HG02623 (cell line): ENCODE measurements around the gene MED4.

ENCODE experiments used
- ATAC-seq: cut with Tn5 transposase; IDR thresholded peaks from one replicate; pipeline ENCODE4 v1.9.1; 2021; ENCODE audit warnings: moderate library complexity; ENCODE audit not compliant: unreplicated experiment

The MED4 gene

DNA sequence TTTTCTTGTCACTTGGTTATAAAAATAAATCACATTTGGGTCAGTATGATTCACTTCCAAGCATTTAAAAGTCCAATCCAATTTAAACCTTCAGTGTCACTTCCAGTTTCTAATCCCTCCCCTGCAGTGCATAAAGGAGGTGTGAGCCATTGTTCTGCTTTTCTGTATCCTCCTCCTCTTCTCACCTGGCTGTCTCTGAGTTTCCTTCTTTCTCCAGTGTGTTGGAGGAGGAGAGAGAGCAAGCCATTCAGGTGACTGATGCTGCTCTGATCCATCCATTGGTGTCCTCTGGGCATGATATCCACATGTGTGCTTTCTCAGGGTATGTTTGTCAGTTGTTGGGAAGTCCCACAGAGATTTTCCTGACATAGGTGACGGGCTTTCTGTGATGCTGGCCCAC, 56.1 kb downstream of the MED4 start:
- no peak for ATAC-seq

DNA sequence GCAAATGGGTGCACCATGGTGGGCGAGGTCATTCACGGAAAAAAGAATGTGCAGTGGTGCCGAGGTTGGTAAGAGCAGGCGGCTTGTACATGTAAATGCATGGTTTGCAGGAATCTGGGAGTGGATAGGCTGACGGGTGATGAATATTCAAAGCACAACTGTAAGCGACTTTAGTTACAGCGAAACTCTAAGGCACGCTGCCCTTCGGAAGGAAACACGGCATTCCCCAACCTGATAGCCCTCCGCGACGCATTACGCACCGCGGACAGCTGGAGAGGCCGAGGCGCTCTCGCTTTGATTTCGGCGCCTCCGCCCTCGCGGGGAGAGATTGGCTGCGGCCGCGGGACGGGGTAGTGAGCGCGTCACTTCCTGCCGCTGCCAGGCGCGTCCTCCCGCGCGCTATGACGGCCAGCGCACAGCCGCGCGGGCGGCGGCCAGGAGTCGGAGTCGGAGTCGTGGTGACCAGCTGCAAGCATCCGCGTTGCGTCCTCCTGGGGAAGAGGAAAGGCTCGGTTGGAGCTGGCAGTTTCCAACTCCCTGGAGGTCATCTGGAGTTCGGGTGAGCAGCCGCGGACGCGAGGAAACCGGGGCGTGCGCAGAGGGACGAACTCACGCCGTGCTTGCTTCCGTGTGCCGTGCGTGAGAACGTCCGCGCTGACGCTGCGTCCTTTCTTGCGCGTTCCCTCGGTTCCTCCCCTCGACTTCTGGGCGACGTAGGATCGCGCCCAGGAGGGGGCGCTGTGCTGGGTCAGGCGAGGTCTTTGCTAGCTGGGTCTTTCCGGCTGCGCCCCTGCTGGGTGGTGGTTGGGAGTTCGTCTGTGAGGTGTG, 57.3 kb downstream of the MED4 start, which contains the start of gene NUDT15:
NUDT15 (plus strand) TSS at position 381 of the 828 bp plus-strand sequence; CDS start at position 402, 21 bp downstream.
- ATAC-seq: peak; percentile 91

DNA sequence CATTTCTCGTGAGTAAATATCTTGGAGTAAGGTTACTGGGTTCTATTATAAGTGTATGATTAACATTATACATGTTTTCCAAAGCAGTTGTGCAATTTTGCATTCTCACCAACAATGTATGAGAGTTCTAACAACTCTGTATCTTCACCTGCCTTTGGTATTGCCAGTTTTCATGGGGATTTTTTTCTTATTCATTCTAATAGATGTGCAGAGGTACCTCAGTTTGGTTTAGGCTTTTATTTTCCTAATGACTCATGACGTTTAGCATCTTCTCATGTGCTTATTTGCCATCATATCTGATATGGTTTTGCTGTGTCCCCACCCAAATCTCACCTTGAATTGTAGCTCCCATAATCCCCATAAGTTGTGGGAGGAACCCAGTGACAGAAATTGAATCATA, 65.0 kb downstream of the MED4 start:
- no peak for ATAC-seq

DNA sequence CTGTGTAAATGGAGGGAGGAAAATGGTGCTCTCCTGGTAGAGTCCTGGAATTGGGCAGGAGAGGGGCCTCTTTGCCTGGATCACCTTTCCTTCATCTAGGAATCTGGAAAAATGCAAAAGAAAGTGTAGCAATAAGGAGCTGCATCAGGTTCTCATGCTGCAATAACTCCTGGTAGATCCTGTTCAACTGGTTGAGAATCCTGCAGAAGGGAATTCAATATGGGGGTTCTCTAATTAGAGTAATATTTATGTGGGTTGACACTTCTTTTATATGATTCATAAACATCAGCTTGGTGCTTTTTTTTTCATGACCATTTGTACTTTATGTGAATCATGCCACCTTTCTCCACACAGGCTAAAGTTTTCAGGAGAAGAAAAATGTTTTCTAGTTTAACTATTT, 66.8 kb downstream of the MED4 start:
- ATAC-seq: no peak
